ENCODE measurements around the gene RTP3.

GRCh38 chr3:46491089-46492070, 6.4 kb upstream of the RTP3 start:
- TF ChIP-seq CTCF (IDR thresholded peaks at IDR 0.05) (no peak), SIN3A (IDR thresholded peaks at IDR 0.05; ENCODE audit: borderline replicate concordance, insufficient read depth, low read depth, low read length) (no peak), REST (IDR thresholded peaks at IDR 0.05; ENCODE audit: insufficient read depth in 1 of 2, low read depth in 2 of 2, low read length in 1 of 2) (no peak)

Data from Panc1 (cell line).